Neural cell (in vitro differentiated cells): ENCODE results near the gene ATP2C2. TPM values are rescaled to one million over a fixed set of nuclear protein-coding genes. Genes with fewer than 3 reads are reported as not detected.

ENCODE experiments used
- H2AFZ ChIP-seq: fragments of 200-600, 300-800 bp; sonication (generic), shearing (Covaris generic); 2 replicates; pipeline ENCODE4 v1.6.0; 2014; ENCODE audit warnings: low read depth, mild to moderate bottlenecking, antibody characterized with exemption, low read length, moderate library complexity
- H3F3A ChIP-seq: fragments of 200-600 bp; shearing (Covaris generic); 2 replicates; pipeline ENCODE4 v1.6.1; 2016; ENCODE audit warnings: mild to moderate bottlenecking, moderate library complexity, mixed read lengths, antibody characterized with exemption, low read length; ENCODE audit not compliant: insufficient read depth, poor library complexity, severe bottlenecking
- H3K27ac ChIP-seq: fragments of 200-600, 300-800 bp; sonication (generic), shearing (Covaris generic); 2 replicates; pipeline ENCODE4 v1.5.1; 2014; ENCODE audit warnings: mild to moderate bottlenecking, low read length, moderate library complexity
- H3K27me3 ChIP-seq: fragments of 300-800, 200-600 bp; sonication (generic), shearing (Covaris generic); 2 replicates; pipeline ENCODE4 v1.6.0; 2014; ENCODE audit warnings: mild to moderate bottlenecking, low read depth, low read length, moderate library complexity; ENCODE audit not compliant: insufficient read depth
- H3K36me3 ChIP-seq: fragments of 300-800, 200-600 bp; sonication (generic), shearing (Covaris generic); 2 replicates; pipeline ENCODE4 v1.5.1; 2014; ENCODE audit warnings: mild to moderate bottlenecking, antibody characterized with exemption, low read length, moderate library complexity; ENCODE audit not compliant: insufficient read depth
- H3K4me2 ChIP-seq: fragments of 300-800, 200-600 bp; sonication (generic), shearing (Covaris generic); 2 replicates; pipeline ENCODE4 v1.6.0; 2014; ENCODE audit warnings: mild to moderate bottlenecking, low read length
- H3K4me3 ChIP-seq: fragments of 300-800, 200-600 bp; sonication (generic), shearing (Covaris generic); 2 replicates; pipeline ENCODE4 v1.5.1; 2014; ENCODE audit warnings: mild to moderate bottlenecking, low read length, moderate library complexity
- H3K79me2 ChIP-seq: fragments of 200-600 bp; shearing (Covaris generic); replicated peaks from 2 replicates; pipeline ENCODE4 v1.6.0; 2014; ENCODE audit warnings: mild to moderate bottlenecking, low read length, moderate library complexity; ENCODE audit not compliant: insufficient read depth
- H3K9ac ChIP-seq: fragments of 300-800, 200-600 bp; sonication (generic), shearing (Covaris generic); 2 replicates; pipeline ENCODE4 v1.6.1; 2016; ENCODE audit warnings: mild to moderate bottlenecking, low read length, mixed read lengths
- H3K9me2 ChIP-seq: fragments of 200-600 bp; shearing (Covaris generic); 2 replicates; pipeline ENCODE4 v1.6.1; 2016; ENCODE audit warnings: mild to moderate bottlenecking, low read length, mixed read lengths; ENCODE audit not compliant: insufficient read depth
- H3K9me3 ChIP-seq: fragments of 200-600, 300-800 bp; sonication (generic), shearing (Covaris generic); 2 replicates; pipeline ENCODE4 v1.6.1; 2016; ENCODE audit warnings: mild to moderate bottlenecking, mixed run types, low read length, moderate library complexity, mixed read lengths
- H4K20me1 ChIP-seq: fragments of 200-600 bp; shearing (Covaris generic); 2 replicates; pipeline ENCODE4 v1.6.1; 2016; ENCODE audit warnings: mild to moderate bottlenecking, mixed run types; ENCODE audit not compliant: insufficient read depth
- CTCF ChIP-seq: fragments of 450-650 bp; IDR thresholded peaks from 2 replicates; pipeline ENCODE4 v1.5.1; 2014; ENCODE audit warnings: antibody characterized with exemption, mild to moderate bottlenecking, moderate library complexity; ENCODE audit not compliant: poor library complexity, severe bottlenecking
- EP300 ChIP-seq: fragments of 450-650 bp; conservative IDR thresholded peaks from 2 replicates; pipeline ENCODE4 v1.6.1; 2014; ENCODE audit warnings: antibody characterized with exemption, mild to moderate bottlenecking, moderate library complexity; ENCODE audit not compliant: poor library complexity, severe bottlenecking
- EZH2 ChIP-seq: fragments of 200-600, 300-800 bp; shearing (Covaris generic), sonication (generic); IDR thresholded peaks from 2 replicates; pipeline ENCODE4 v1.6.1; 2014; ENCODE audit warnings: antibody characterized with exemption, low read length, borderline replicate concordance, mild to moderate bottlenecking; ENCODE audit not compliant: insufficient read depth, poor library complexity, severe bottlenecking
- MXI1 ChIP-seq: fragments of 450-650 bp; conservative IDR thresholded peaks from 2 replicates; pipeline ENCODE4 v1.6.1; 2014; ENCODE audit warnings: antibody characterized with exemption, mild to moderate bottlenecking; ENCODE audit not compliant: poor library complexity, severe bottlenecking
- POLR2AphosphoS5 ChIP-seq: IDR thresholded peaks from 2 replicates; pipeline ENCODE4 v1.6.1; 2012
- RAD21 ChIP-seq: fragments of 450-650 bp; conservative IDR thresholded peaks from 2 replicates; pipeline ENCODE4 v1.6.1; 2014; ENCODE audit warnings: antibody characterized with exemption, mild to moderate bottlenecking, moderate library complexity
- REST ChIP-seq: IDR thresholded peaks from 2 replicates; pipeline ENCODE4 v1.6.1; 2012; ENCODE audit warnings: borderline replicate concordance
- SMC3 ChIP-seq: fragments of 450-650 bp; conservative IDR thresholded peaks from 2 replicates; pipeline ENCODE4 v1.6.1; 2014; ENCODE audit warnings: antibody characterized with exemption, mild to moderate bottlenecking, moderate library complexity; ENCODE audit not compliant: poor library complexity
- TAF1 ChIP-seq: IDR thresholded peaks from 2 replicates; pipeline ENCODE4 v1.6.1; 2012; ENCODE audit warnings: low read depth
- polyA plus RNA-seq: library from polyadenylated mRNA; depleted of rRNA; stranded (reverse); fragments of >200 nt; gene quantifications from 2 replicates; pipeline ENCODE4 v1.2.3, GENCODE V29; 2014

ATP2C2 gene
- polyA plus RNA-seq, 1 donor from 2014 or later, result not detected

- no peaks in the 10 kb centered on the region for H3K36me3 ChIP-seq
- no peaks in the 10 kb centered on the region for H3K27me3 ChIP-seq
- H3K4me3 ChIP-seq, result no peak overlapping the region
- H3K9me3 ChIP-seq, result no peaks in the 10 kb centered on the region
- H3K4me2 ChIP-seq, result no peak overlapping the region
- H3K79me2 ChIP-seq, result no peaks in the 10 kb centered on the region
- no peaks in the 10 kb centered on the region for H4K20me1 ChIP-seq
- no peak overlapping the region for H3K27ac ChIP-seq
- no peak overlapping the region for H3K9ac ChIP-seq
- TF ChIP-seq MXI1, result no peak
- no peaks in the 10 kb centered on the region for H3K9me2 ChIP-seq
- no peaks in the 10 kb centered on the region for H3F3A ChIP-seq
- H2AFZ ChIP-seq, result no peak overlapping the region
Observed at GRCh38 chr16:84379709-84380362, 11.5 kb downstream of the ATP2C2 start.

GRCh38 chr16:84380405-84380804 lies 12.1 kb downstream of the ATP2C2 start:
- Histone ChIP-seq H3K79me2 (no peaks in the 10 kb centered on the region), H3K27me3 (no peaks in the 10 kb centered on the region), H3K9me2 (no peaks in the 10 kb centered on the region), H3K27ac (no peak overlapping the region), H3K4me2 (no peak overlapping the region), H4K20me1 (no peaks in the 10 kb centered on the region), H2AFZ (no peak overlapping the region), H3K9ac (no peak overlapping the region), H3F3A (no peaks in the 10 kb centered on the region), H3K4me3 (no peak overlapping the region), H3K36me3 (no peaks in the 10 kb centered on the region), H3K9me3 (no peaks in the 10 kb centered on the region)
- TF ChIP-seq EP300, result no peak
- TF ChIP-seq POLR2AphosphoS5, result no peak
- TF ChIP-seq MXI1, result no peak
- no peak for TF ChIP-seq REST
- TF ChIP-seq TAF1, result no peak
- TF ChIP-seq EZH2, result no peak
- no peak for TF ChIP-seq CTCF
- no peak for TF ChIP-seq SMC3
- TF ChIP-seq RAD21, result no peak
